GM21515 (cell line): Measurements from ENCODE around the gene NID1.
"Not testable (repeated sequence)": the region's sequence is repeated elsewhere in the genome, so short reads cannot be mapped to it uniquely, and the experiment has no call there.

ENCODE experiments used
- ATAC-seq: cut with Tn5 transposase; IDR thresholded peaks from one replicate; pipeline ENCODE4 v1.9.1; 2021; ENCODE audit not compliant: unreplicated experiment

Gene NID1

GRCh38 chr1:236095705-236096520, 31.0 kb upstream of the NID1 start:
- ATAC-seq = no peak

- ATAC-seq = no peak
These were observed 28.0 kb upstream of the NID1 start for GRCh38 chr1:236092899-236093298.

- ATAC-seq = no peak
These were observed 27.0 kb upstream of the NID1 start for GRCh38 chr1:236091933-236092318.

- no peak for ATAC-seq
These were observed 25.9 kb upstream of the NID1 start for GRCh38 chr1:236090741-236091147.

GRCh38 chr1:236089046-236089773, 24.3 kb upstream of the NID1 start:
- no peak for ATAC-seq

GRCh38 chr1:236086537-236086936, 21.6 kb upstream of the NID1 start:
- ATAC-seq = no peak

GRCh38 chr1:236085545-236086159, 20.8 kb upstream of the NID1 start:
- ATAC-seq = no peak

- no peak for ATAC-seq
These were observed 19.5 kb upstream of the NID1 start for GRCh38 chr1:236084386-236084730.

GRCh38 chr1:236083650-236084385, 18.9 kb upstream of the NID1 start:
- ATAC-seq = no peak

GRCh38 chr1:236082526-236082925, 17.6 kb upstream of the NID1 start:
- no peak for ATAC-seq

GRCh38 chr1:236081546-236082227, 16.8 kb upstream of the NID1 start:
- no peak for ATAC-seq

- no peak for ATAC-seq
These were observed 14.8 kb upstream of the NID1 start for GRCh38 chr1:236079703-236080102.

GRCh38 chr1:236078993-236079392, 14.1 kb upstream of the NID1 start:
- no peak for ATAC-seq

- not testable (repeated sequence) for ATAC-seq
These were observed 13.2 kb upstream of the NID1 start for GRCh38 chr1:236078077-236078476.

GRCh38 chr1:236075848-236076247, 11.0 kb upstream of the NID1 start:
- ATAC-seq = no peak

- no peak for ATAC-seq
These were observed 8.5 kb upstream of the NID1 start for GRCh38 chr1:236073307-236073897.

GRCh38 chr1:236072001-236072400, 7.1 kb upstream of the NID1 start:
- no peak for ATAC-seq

GRCh38 chr1:236070753-236071152, 5.9 kb upstream of the NID1 start:
- no peak for ATAC-seq

- no peak for ATAC-seq
These were observed 4.9 kb upstream of the NID1 start for GRCh38 chr1:236069796-236070195.

GRCh38 chr1:236067854-236068454, 3.1 kb upstream of the NID1 start:
- no peak for ATAC-seq
